CD14-positive monocyte (primary cell): ENCODE measurements around the gene ROBO4. TPM values are rescaled to one million over a fixed set of nuclear protein-coding genes. Genes with fewer than 3 reads are reported as not detected.

Source experiments
- DNase-seq, 3 donors: peaks; one replicate each; pipeline ENCODE4 v3.0.0-alpha.2; 2011 to 2022
- H2AFZ ChIP-seq: 2 replicates; pipeline ENCODE4 v1.6.0; 2012; ENCODE audit warnings: mild to moderate bottlenecking, low read depth, low read length, inconsistent platforms; ENCODE audit not compliant: insufficient read depth, poor library complexity, severe bottlenecking
- H3K27ac ChIP-seq, 2 donors: 1 replicate in 1 of 2; 2 replicates in 1 of 2; pipeline ENCODE4 v1.5.1; 2012 to 2013; ENCODE audit warnings: low read length in 2 of 2, control low read depth in 1 of 2, inconsistent platforms in 1 of 2, low read depth in 1 of 2, mild to moderate bottlenecking in 1 of 2
- H3K27me3 ChIP-seq, 2 donors: one replicate each; pipeline versions ENCODE4 v1.6.0 to v1.6.1; 2011 to 2013; ENCODE audit warnings: low read length in 2 of 2; ENCODE audit not compliant: control insufficient read depth in 2 of 2, insufficient read depth in 2 of 2
- H3K36me3 ChIP-seq, 2 donors: replicated peaks in 1 of 2; 1 replicate in 1 of 2; 2 replicates in 1 of 2; pipeline versions ENCODE4 v1.5.1 to v1.6.1; 2012 to 2013; ENCODE audit warnings: low read length in 2 of 2, control low read depth in 1 of 2, inconsistent platforms in 1 of 2, mild to moderate bottlenecking in 1 of 2; ENCODE audit not compliant: insufficient read depth in 2 of 2, control insufficient read depth in 1 of 2
- H3K4me1 ChIP-seq, 2 donors: 1 replicate in 1 of 2; 2 replicates in 1 of 2; pipeline versions ENCODE4 v1.5.1 to v1.6.1; 2012 to 2013; ENCODE audit warnings: low read length in 2 of 2, control low read depth in 1 of 2, inconsistent platforms in 1 of 2, mild to moderate bottlenecking in 1 of 2, moderate library complexity in 1 of 2; ENCODE audit not compliant: insufficient read depth in 2 of 2, control insufficient read depth in 1 of 2
- H3K4me2 ChIP-seq: replicated peaks from 2 replicates; pipeline ENCODE3; 2012; ENCODE audit warnings: low read length, moderate library complexity, mild to moderate bottlenecking; ENCODE audit not compliant: poor library complexity, severe bottlenecking; ENCODE audit errors: extremely low read depth
- H3K4me3 ChIP-seq, 3 experiments: fragments of 200-600 bp in 1 of 3; sonication (generic) in 1 of 3; replicated peaks in 1 of 3; 1 replicate in 2 of 3; 2 replicates in 1 of 3; pipeline ENCODE4 v1.5.1; 2011 to 2013; ENCODE audit warnings: low read length in 3 of 3, mild to moderate bottlenecking in 3 of 3, control low read depth in 2 of 3, low read depth in 2 of 3, inconsistent platforms in 1 of 3, moderate library complexity in 1 of 3
- H3K79me2 ChIP-seq: 2 replicates; pipeline ENCODE4 v1.6.0; 2012; ENCODE audit warnings: mild to moderate bottlenecking, control low read depth, inconsistent platforms, low read length, moderate library complexity; ENCODE audit not compliant: insufficient read depth
- H3K9ac ChIP-seq: 2 replicates; pipeline ENCODE4 v1.6.0; 2017; ENCODE audit warnings: low read length, mild to moderate bottlenecking; ENCODE audit not compliant: insufficient read depth, poor library complexity, severe bottlenecking
- H3K9me3 ChIP-seq, 2 donors: replicated peaks in 1 of 2; 1 replicate in 1 of 2; 2 replicates in 1 of 2; pipeline versions ENCODE4 v1.5.1 to v1.6.1; 2012 to 2013; ENCODE audit warnings: low read length in 2 of 2, control low read depth in 1 of 2; ENCODE audit not compliant: control insufficient read depth in 1 of 2, insufficient read depth in 1 of 2
- H4K20me1 ChIP-seq: 2 replicates; pipeline ENCODE4 v1.6.0; 2012; ENCODE audit warnings: mild to moderate bottlenecking, low read length, control low read depth, moderate library complexity; ENCODE audit not compliant: insufficient read depth
- H3K27ac Mint-ChIP-seq, 7 donors: one replicate each; pipeline ENCODE4 v1.8.0; 2020; ENCODE audit warnings: mild to moderate bottlenecking in 7 of 7, mixed read lengths in 7 of 7, moderate library complexity in 6 of 7, inconsistent platforms in 2 of 7
- H3K27me3 Mint-ChIP-seq, 3 donors: one replicate each; pipeline ENCODE4 v1.8.0; 2021 to 2022; ENCODE audit warnings: low read depth in 3 of 3, mild to moderate bottlenecking in 3 of 3, mixed read lengths in 3 of 3, moderate library complexity in 3 of 3, inconsistent platforms in 1 of 3
- H3K36me3 Mint-ChIP-seq, 2 donors: one replicate each; pipeline ENCODE4 v1.8.0; 2020; ENCODE audit warnings: mixed read lengths in 2 of 2, inconsistent platforms in 1 of 2, mild to moderate bottlenecking in 1 of 2
- H3K4me1 Mint-ChIP-seq: one replicate; pipeline ENCODE4 v1.8.0; 2020; ENCODE audit warnings: mild to moderate bottlenecking, mixed read lengths
- H3K4me3 Mint-ChIP-seq, 2 donors: one replicate each; pipeline ENCODE4 v1.8.0; 2020; ENCODE audit warnings: mild to moderate bottlenecking in 2 of 2, mixed read lengths in 2 of 2, moderate library complexity in 1 of 2
- H3K9me3 Mint-ChIP-seq, 7 donors: one replicate each; pipeline ENCODE4 v1.8.0; 2020 to 2022; ENCODE audit warnings: mixed read lengths in 7 of 7, mild to moderate bottlenecking in 6 of 7, moderate library complexity in 6 of 7, inconsistent platforms in 2 of 7
- CTCF ChIP-seq: fragments of 200-600 bp; IDR thresholded peaks from one replicate; pipeline ENCODE4 v1.8.0; 2022; ENCODE audit warnings: antibody characterized with exemption, mild to moderate bottlenecking
- WGBS: methylation state at CpG from one replicate; pipeline ENCODE4 v1.1.5; 2013; ENCODE audit warnings: missing lambda C conversion rate; ENCODE audit not compliant: insufficient coverage; 5-methylcytosine and 5-hydroxymethylcytosine counted together
- intact Hi-C, 2 donors: fragments of 100-400 bp; cut with micrococcal nuclease; formaldehyde crosslinking; loops; one replicate each; pipeline versions ENCODE4 v1.15.0 to v1.15.1; 2023
- polyA plus RNA-seq, 3 donors: library from polyadenylated mRNA; depleted of rRNA in 1 of 3; unstranded in 2 of 3; stranded (reverse) in 1 of 3; fragments of 300-500 nt in 2 of 3; fragments of >200 nt in 1 of 3; fragmentation: Illumina TruSeq in 2 of 3; gene quantifications; 1 replicate in 2 of 3; 2 replicates in 1 of 3; pipeline ENCODE4 v1.2.3, GENCODE V29; 2012 to 2021

Gene ROBO4
- polyA plus RNA-seq, 3 donors: 0.19 to 0.20 TPM; not detected in 1

GRCh38 chr11:124879493-124880289 lies 18.0 kb downstream of the ROBO4 start:
- H3K4me1 ChIP-seq: peaks cover 15 to 20% of the 10 kb centered on the region in 2 donors
- no peak overlapping the region for H3K27ac ChIP-seq
- Mint-ChIP-seq H3K4me1 (peaks cover 30% of the 10 kb centered on the region), H3K9me3 (peaks cover 0 to 12% (median 1%) of the 10 kb centered on the region in 7 donors), H3K4me3 (no peak overlapping the region), H3K36me3 (no peaks in the 10 kb centered on the region), H3K27me3 (peaks cover 27 to 39% (median 31%) of the 10 kb centered on the region in 3 donors), H3K27ac (peak overlapping the region in 1 of 7 donors; percentile 42)
- TF ChIP-seq CTCF: no peak
- no peaks in the 10 kb centered on the region for H3K36me3 ChIP-seq
- no peak for DNase-seq
- H3K79me2 ChIP-seq: no peaks in the 10 kb centered on the region
- no peak overlapping the region for H2AFZ ChIP-seq
- H3K9me3 ChIP-seq: no peaks in the 10 kb centered on the region
- intact Hi-C loops: no loop called here
- H3K4me2 ChIP-seq: no peak overlapping the region
- H3K4me3 ChIP-seq: no peak overlapping the region
- WGBS: 61% methylated on average over 5 of the region's 16 CpGs
- peaks cover 5 to 26% of the 10 kb centered on the region in 2 donors for H3K27me3 ChIP-seq
- H3K9ac ChIP-seq: no peak overlapping the region
- H4K20me1 ChIP-seq: no peaks in the 10 kb centered on the region

GRCh38 chr11:124878759-124879492 lies 18.7 kb downstream of the ROBO4 start:
- Mint-ChIP-seq H3K27me3 (peaks cover 28 to 42% (median 37%) of the 10 kb centered on the region in 3 donors), H3K9me3 (peaks cover 0 to 12% (median 1%) of the 10 kb centered on the region in 7 donors), H3K4me1 (peaks cover 30% of the 10 kb centered on the region), H3K27ac (no peak overlapping the region), H3K36me3 (no peaks in the 10 kb centered on the region), H3K4me3 (no peak overlapping the region)
- Histone ChIP-seq H3K27ac (no peak overlapping the region), H3K27me3 (peaks cover 5 to 33% of the 10 kb centered on the region in 2 donors), H3K9ac (no peak overlapping the region), H3K36me3 (no peaks in the 10 kb centered on the region), H3K9me3 (no peaks in the 10 kb centered on the region), H3K4me1 (peaks cover 15 to 20% of the 10 kb centered on the region in 2 donors), H3K79me2 (no peaks in the 10 kb centered on the region), H3K4me2 (no peak overlapping the region), H2AFZ (no peak overlapping the region), H3K4me3 (no peak overlapping the region), H4K20me1 (no peaks in the 10 kb centered on the region)
- DNase-seq: no peak
- intact Hi-C loops: no loop called here
- 93% methylated on average over 5 of the region's 11 CpGs for WGBS
- no peak for TF ChIP-seq CTCF
